GM23248 (cell line): ENCODE results near the gene RASSF9.

Experiments used
- EZH2 ChIP-seq: fragments of 200-600 bp; sonication (generic); IDR thresholded peaks from 2 replicates; pipeline ENCODE4 v1.6.1; 2018; ENCODE audit warnings: antibody characterized with exemption, mild to moderate bottlenecking; ENCODE audit not compliant: insufficient read depth, poor library complexity, severe bottlenecking
- EZH2phosphoT487 ChIP-seq: fragments of 200-600 bp; sonication (generic); IDR thresholded peaks from 2 replicates; pipeline ENCODE4 v1.6.1; 2018; ENCODE audit warnings: antibody characterized with exemption, moderate library complexity, mild to moderate bottlenecking, low read depth; ENCODE audit not compliant: insufficient read depth

DNA sequence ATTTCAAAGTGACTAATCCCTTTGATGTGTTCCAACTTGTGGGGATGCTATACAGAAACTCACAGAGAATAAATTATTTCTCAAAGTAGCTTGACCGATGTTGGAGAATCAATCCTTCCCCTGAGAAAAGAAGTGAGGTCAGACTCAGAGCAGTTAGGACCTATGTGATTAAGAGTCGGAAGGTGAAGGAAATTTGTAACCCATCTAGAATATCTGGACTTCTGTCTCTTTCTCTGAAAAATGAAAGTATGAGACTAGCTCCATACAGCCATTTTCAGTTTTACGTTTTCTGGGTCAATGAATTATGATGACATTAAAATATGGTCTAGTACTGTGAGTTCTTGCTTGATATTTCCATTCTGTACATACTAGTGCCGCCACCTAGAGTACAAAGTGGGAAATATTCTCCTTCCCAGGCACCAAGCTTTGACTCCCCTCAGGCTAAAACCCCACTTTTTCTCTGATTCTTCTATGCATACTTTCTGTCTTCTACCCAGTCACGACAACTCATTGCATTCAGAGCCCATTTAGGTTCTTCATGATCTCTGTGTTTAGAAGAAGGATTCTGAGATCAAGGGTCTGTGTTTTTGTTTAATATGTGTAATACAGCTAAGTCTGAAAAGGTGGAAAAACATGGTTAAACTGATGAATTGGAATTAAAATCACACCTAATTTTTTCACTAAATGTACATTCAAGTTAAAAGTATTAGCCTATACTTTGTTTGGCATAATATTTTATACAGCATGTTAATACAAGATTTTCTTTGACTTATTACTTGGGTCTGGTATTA, 31.0 kb upstream of the RASSF9 start:
- TF ChIP-seq EZH2phosphoT487 (no peak), EZH2 (no peak)
